OCI-LY3 (cell line): ENCODE data around the gene EYS.

Source experiments
- EZH2phosphoT487 ChIP-seq: fragments of 200-600 bp; shearing (Covaris generic); IDR thresholded peaks from 2 replicates; pipeline ENCODE4 v1.6.1; 2018; ENCODE audit warnings: antibody characterized with exemption, mixed run types, low read depth
- TF ChIP-seq, protein P1 (sequence below): fragments of 200-600, 300-600 bp; sonication (generic); IDR thresholded peaks from 2 replicates; pipeline ENCODE4 v1.5.1; 2014; ENCODE audit warnings: antibody characterized with exemption, low read length, low read depth

DNA sequence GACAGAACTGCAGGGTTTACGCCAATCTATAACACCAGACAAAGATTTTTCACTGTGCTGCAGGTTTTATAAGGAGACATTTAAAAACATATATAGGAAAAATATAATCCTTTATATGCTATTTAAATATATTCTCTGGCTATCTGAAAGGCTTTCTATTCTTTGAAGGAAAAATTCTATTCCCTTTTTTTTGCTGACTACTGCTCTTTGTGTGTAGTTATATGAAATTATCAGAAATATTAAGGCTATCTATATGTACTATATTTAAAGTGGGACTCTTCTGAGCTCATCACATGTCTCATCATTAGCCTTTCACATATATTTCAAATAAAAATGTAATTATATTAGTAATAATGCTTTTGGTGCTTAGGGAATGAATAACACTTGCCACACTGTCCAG lies 930.7 kb downstream of the EYS start:
- TF ChIP-seq, protein P1, sequence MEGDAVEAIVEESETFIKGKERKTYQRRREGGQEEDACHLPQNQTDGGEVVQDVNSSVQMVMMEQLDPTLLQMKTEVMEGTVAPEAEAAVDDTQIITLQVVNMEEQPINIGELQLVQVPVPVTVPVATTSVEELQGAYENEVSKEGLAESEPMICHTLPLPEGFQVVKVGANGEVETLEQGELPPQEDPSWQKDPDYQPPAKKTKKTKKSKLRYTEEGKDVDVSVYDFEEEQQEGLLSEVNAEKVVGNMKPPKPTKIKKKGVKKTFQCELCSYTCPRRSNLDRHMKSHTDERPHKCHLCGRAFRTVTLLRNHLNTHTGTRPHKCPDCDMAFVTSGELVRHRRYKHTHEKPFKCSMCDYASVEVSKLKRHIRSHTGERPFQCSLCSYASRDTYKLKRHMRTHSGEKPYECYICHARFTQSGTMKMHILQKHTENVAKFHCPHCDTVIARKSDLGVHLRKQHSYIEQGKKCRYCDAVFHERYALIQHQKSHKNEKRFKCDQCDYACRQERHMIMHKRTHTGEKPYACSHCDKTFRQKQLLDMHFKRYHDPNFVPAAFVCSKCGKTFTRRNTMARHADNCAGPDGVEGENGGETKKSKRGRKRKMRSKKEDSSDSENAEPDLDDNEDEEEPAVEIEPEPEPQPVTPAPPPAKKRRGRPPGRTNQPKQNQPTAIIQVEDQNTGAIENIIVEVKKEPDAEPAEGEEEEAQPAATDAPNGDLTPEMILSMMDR, result no peak
- no peak for TF ChIP-seq EZH2phosphoT487
